Fibroblast of peridontal ligament (primary cell): ENCODE results near the gene ADGRA1.
A peak's percentile ranks its signal among the peaks of the same experiment; 100 is the strongest.

Experiments
- DNase-seq: peaks from one replicate; pipeline ENCODE4 v3.0.0-alpha.2; 2010; ENCODE audit errors: extremely low read depth

ADGRA1 gene

GRCh38 chr10:133056001-133056400, 31.7 kb upstream of the ADGRA1 start:
- DNase-seq = no peak

- no peak for DNase-seq
Observed at GRCh38 chr10:133056651-133057178, 31.0 kb upstream of the ADGRA1 start.

GRCh38 chr10:133058331-133059092, 29.2 kb upstream of the ADGRA1 start:
- no peak for DNase-seq

GRCh38 chr10:133059093-133059470, 28.6 kb upstream of the ADGRA1 start:
- no peak for DNase-seq

GRCh38 chr10:133059571-133059970, 28.2 kb upstream of the ADGRA1 start:
- DNase-seq = no peak

- no peak for DNase-seq
Observed at GRCh38 chr10:133060022-133060421, 27.7 kb upstream of the ADGRA1 start.

GRCh38 chr10:133060466-133060865, 27.3 kb upstream of the ADGRA1 start:
- DNase-seq = no peak

GRCh38 chr10:133060881-133061280, 26.8 kb upstream of the ADGRA1 start:
- no peak for DNase-seq

- DNase-seq = no peak
Observed at GRCh38 chr10:133061296-133062038, 26.3 kb upstream of the ADGRA1 start.

- no peak for DNase-seq
Observed at GRCh38 chr10:133062085-133062484, 25.6 kb upstream of the ADGRA1 start.

GRCh38 chr10:133062635-133063034, 25.1 kb upstream of the ADGRA1 start:
- no peak for DNase-seq

GRCh38 chr10:133067149-133068105, 20.3 kb upstream of the ADGRA1 start:
- peak; percentile 5 for DNase-seq

GRCh38 chr10:133068111-133069032, 19.4 kb upstream of the ADGRA1 start:
- DNase-seq = no peak

GRCh38 chr10:133069033-133069525, 18.6 kb upstream of the ADGRA1 start:
- no peak for DNase-seq

- DNase-seq = no peak
Observed at GRCh38 chr10:133070405-133070804, 17.3 kb upstream of the ADGRA1 start.

- DNase-seq = no peak
Observed at GRCh38 chr10:133070810-133071209, 16.9 kb upstream of the ADGRA1 start.

- DNase-seq = no peak
Observed at GRCh38 chr10:133071733-133072132, 16.0 kb upstream of the ADGRA1 start.

- DNase-seq = no peak
Observed at GRCh38 chr10:133072196-133072595, 15.5 kb upstream of the ADGRA1 start.

- DNase-seq = no peak
Observed at GRCh38 chr10:133072720-133073390, 14.9 kb upstream of the ADGRA1 start.
